NOMO-1 treated with DMSO at 0.1 percent for 48 hours (cell line): ENCODE results near the gene BICRAL.

ENCODE experiments used
- DNase-seq: peaks from one replicate; lab custom pipeline; 2025; ENCODE audit not compliant: unreplicated experiment; lab: John Stamatoyannopoulos, UW

Gene BICRAL

GRCh38 chr6:42894041-42894828 is 112.4 kb downstream of the BICRAL start:
- peak; percentile 77 for DNase-seq

GRCh38 chr6:42896178-42896719 is 114.4 kb downstream of the BICRAL start:
- DNase-seq, result no peak

GRCh38 chr6:42898891-42899361 is 117.1 kb downstream of the BICRAL start:
- DNase-seq, result peak; percentile 62

- DNase-seq, result no peak
Observed at GRCh38 chr6:42899871-42900270, 118.0 kb downstream of the BICRAL start.

GRCh38 chr6:42901538-42901957 is 119.7 kb downstream of the BICRAL start:
- peak; percentile 67 for DNase-seq

- DNase-seq, result peak; percentile 4
Observed at GRCh38 chr6:42902429-42903263, 120.8 kb downstream of the BICRAL start.

GRCh38 chr6:42904467-42904866 is 122.6 kb downstream of the BICRAL start:
- no peak for DNase-seq

- no peak for DNase-seq
Observed at GRCh38 chr6:42907336-42907735, 125.5 kb downstream of the BICRAL start.

- no peak for DNase-seq
Observed at GRCh38 chr6:42909835-42910234, 128.0 kb downstream of the BICRAL start.

GRCh38 chr6:42911171-42912021 is 129.5 kb downstream of the BICRAL start:
- no peak for DNase-seq

- no peak for DNase-seq
Observed at GRCh38 chr6:42914546-42914945, 132.7 kb downstream of the BICRAL start.

GRCh38 chr6:42915732-42916131 is 133.9 kb downstream of the BICRAL start, which contains the start of gene PTCRA:
TSS of gene PTCRA (plus strand) at chr6:42916053. CDS start at chr6:42916070, 17 bp downstream.
- DNase-seq, result no peak

- DNase-seq, result no peak
Observed at GRCh38 chr6:42916288-42916687, 134.4 kb downstream of the BICRAL start.
